ENCODE measurements around the gene AIFM1. TPM values are rescaled to one million over a fixed set of nuclear protein-coding genes. Genes with fewer than 3 reads are reported as not detected.

The AIFM1 gene
- total RNA-seq, 1 donor: 15.2 TPM

DNA sequence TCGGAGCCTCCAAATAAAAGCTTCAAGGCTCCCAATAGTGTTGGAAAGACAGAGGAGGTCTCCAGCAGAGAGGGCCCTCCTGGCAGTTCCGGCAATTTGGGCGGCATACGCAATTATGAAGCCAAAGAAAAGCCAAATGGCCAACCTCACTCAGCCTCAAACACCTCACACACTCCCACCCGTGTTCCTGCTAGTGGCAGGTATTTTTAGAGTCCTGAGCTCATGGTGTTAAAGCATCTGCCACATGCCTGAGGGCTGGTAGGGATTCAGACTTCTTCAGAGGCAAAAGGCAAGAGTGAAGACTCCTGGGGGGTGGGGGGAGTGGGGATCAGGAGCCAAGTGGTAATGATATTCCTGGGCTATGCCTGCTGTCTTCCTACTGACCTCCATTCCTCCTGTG lies 13.5 kb upstream of the AIFM1 start:
- no peak overlapping the region for H3K27ac ChIP-seq (ENCODE audit: low read depth, low read length)
- H3K9me3 ChIP-seq (ENCODE audit: low read depth, low read length): no peaks in the 10 kb centered on the region
- no peaks in the 10 kb centered on the region for H3K79me2 ChIP-seq (ENCODE audit: insufficient read depth, low read length)
- no peak overlapping the region for H3K4me2 ChIP-seq (ENCODE audit: insufficient read depth, low read length)
- peaks cover 4% of the 10 kb centered on the region for H3K4me1 ChIP-seq (ENCODE audit: insufficient read depth, low read length)
- no peak overlapping the region for H2AFZ ChIP-seq (ENCODE audit: low read length)
- no peak for DNase-seq (ENCODE audit: insufficient read length, low spot score, missing footprints)
- TF ChIP-seq, protein P1, sequence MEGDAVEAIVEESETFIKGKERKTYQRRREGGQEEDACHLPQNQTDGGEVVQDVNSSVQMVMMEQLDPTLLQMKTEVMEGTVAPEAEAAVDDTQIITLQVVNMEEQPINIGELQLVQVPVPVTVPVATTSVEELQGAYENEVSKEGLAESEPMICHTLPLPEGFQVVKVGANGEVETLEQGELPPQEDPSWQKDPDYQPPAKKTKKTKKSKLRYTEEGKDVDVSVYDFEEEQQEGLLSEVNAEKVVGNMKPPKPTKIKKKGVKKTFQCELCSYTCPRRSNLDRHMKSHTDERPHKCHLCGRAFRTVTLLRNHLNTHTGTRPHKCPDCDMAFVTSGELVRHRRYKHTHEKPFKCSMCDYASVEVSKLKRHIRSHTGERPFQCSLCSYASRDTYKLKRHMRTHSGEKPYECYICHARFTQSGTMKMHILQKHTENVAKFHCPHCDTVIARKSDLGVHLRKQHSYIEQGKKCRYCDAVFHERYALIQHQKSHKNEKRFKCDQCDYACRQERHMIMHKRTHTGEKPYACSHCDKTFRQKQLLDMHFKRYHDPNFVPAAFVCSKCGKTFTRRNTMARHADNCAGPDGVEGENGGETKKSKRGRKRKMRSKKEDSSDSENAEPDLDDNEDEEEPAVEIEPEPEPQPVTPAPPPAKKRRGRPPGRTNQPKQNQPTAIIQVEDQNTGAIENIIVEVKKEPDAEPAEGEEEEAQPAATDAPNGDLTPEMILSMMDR (IDR thresholded peaks at IDR 0.05; ENCODE audit: extremely low read depth, low read depth, low read length): no peak
- H3K27me3 ChIP-seq (ENCODE audit: insufficient read depth, low read length): no peaks in the 10 kb centered on the region
- no peaks in the 10 kb centered on the region for H4K20me1 ChIP-seq (ENCODE audit: insufficient read depth, low read length)
- H3K36me3 ChIP-seq (ENCODE audit: insufficient read depth, low read length): no peaks in the 10 kb centered on the region
- no peak overlapping the region for H3K4me3 ChIP-seq (ENCODE audit: insufficient read depth, low read length)

DNA sequence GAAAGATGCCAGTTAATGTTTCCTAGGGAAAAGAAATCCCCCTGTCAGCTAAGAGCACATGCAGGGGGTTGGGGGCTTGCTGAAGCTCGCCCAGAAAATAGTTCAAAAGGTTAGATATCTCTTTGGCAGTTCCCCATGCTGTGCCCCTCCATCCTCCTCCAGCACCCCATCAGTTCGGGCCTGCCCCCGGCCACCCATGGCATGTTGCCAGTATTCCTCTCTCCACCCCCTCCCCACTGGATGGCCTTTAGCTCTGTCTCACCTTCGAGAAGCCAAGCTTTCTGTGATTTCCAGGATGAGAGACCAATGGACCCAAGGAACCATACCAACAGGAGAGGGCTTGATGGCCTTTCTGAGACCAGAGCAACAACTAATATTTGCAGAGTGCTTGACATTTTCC lies 11.3 kb upstream of the AIFM1 start:
- no peak for DNase-seq (ENCODE audit: insufficient read length, low spot score, missing footprints)
- Histone ChIP-seq H3K27me3 (ENCODE audit: insufficient read depth, low read length) (no peaks in the 10 kb centered on the region), H3K4me2 (ENCODE audit: insufficient read depth, low read length) (no peak overlapping the region), H3K9me3 (ENCODE audit: low read depth, low read length) (no peaks in the 10 kb centered on the region), H3K4me3 (ENCODE audit: insufficient read depth, low read length) (no peak overlapping the region), H3K4me1 (ENCODE audit: insufficient read depth, low read length) (peaks cover 21% of the 10 kb centered on the region), H3K79me2 (ENCODE audit: insufficient read depth, low read length) (no peaks in the 10 kb centered on the region), H3K27ac (ENCODE audit: low read depth, low read length) (no peak overlapping the region), H2AFZ (ENCODE audit: low read length) (no peak overlapping the region), H3K36me3 (ENCODE audit: insufficient read depth, low read length) (no peaks in the 10 kb centered on the region), H4K20me1 (ENCODE audit: insufficient read depth, low read length) (no peaks in the 10 kb centered on the region)
- TF ChIP-seq, protein P1 (IDR thresholded peaks at IDR 0.05; ENCODE audit: extremely low read depth, low read depth, low read length): no peak

DNA sequence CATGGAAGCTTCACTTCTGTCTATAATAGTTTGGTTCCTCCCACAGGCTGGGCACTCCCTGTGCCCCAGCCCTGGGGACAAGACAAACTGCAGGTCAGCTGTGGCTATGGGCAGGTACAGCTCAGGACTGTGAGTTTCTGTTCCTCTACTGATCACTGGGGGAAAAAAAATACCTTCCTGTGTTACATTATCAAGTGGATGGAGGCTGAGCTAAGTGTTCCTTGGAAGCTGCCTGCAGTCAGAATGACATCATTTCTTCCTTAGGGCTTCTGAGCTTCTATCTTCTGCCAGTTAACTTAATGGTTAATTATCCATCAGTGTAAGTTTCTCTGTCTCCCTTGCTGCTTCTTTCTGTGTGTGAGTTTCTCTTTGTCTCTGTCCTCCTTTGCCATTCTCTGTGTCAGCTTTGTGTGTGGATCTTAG lies 10.7 kb upstream of the AIFM1 start:
- Histone ChIP-seq H3K4me1 (ENCODE audit: insufficient read depth, low read length) (peaks cover 24% of the 10 kb centered on the region), H3K4me2 (ENCODE audit: insufficient read depth, low read length) (no peak overlapping the region), H3K9me3 (ENCODE audit: low read depth, low read length) (no peaks in the 10 kb centered on the region), H2AFZ (ENCODE audit: low read length) (no peak overlapping the region), H4K20me1 (ENCODE audit: insufficient read depth, low read length) (no peaks in the 10 kb centered on the region), H3K36me3 (ENCODE audit: insufficient read depth, low read length) (no peaks in the 10 kb centered on the region), H3K27me3 (ENCODE audit: insufficient read depth, low read length) (no peaks in the 10 kb centered on the region), H3K4me3 (ENCODE audit: insufficient read depth, low read length) (no peak overlapping the region), H3K27ac (ENCODE audit: low read depth, low read length) (no peak overlapping the region), H3K79me2 (ENCODE audit: insufficient read depth, low read length) (no peaks in the 10 kb centered on the region)
- TF ChIP-seq, protein P1 (IDR thresholded peaks at IDR 0.05; ENCODE audit: extremely low read depth, low read depth, low read length): no peak
- peak; percentile 65 for DNase-seq (ENCODE audit: insufficient read length, low spot score, missing footprints)

DNA sequence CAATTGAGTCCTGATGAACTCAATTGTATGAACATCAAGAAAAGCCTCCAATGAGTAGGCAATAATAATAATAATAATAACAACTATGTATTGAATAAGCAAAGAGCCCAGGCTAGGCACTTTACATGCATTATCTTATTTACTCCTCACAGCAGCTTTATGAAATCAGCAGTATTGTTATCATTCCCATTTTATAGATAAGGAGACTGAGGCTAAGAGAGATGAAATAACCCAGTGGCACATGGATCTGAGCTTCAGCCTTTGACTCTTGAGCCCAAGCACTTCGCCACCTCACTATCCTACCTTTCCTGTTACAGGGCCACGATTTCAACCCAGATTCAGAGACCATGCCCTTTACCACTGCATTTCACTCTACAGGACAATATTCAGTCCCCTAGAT lies 9.3 kb upstream of the AIFM1 start:
- H3K4me3 ChIP-seq (ENCODE audit: insufficient read depth, low read length): no peak overlapping the region
- TF ChIP-seq, protein P1 (IDR thresholded peaks at IDR 0.05; ENCODE audit: extremely low read depth, low read depth, low read length): no peak
- no peak overlapping the region for H3K27ac ChIP-seq (ENCODE audit: low read depth, low read length)

More for the DNA sequence above, 9.3 kb upstream of the AIFM1 start:
- Histone ChIP-seq H3K36me3 (ENCODE audit: insufficient read depth, low read length) (no peaks in the 10 kb centered on the region), H3K27me3 (ENCODE audit: insufficient read depth, low read length) (no peaks in the 10 kb centered on the region), H2AFZ (ENCODE audit: low read length) (no peak overlapping the region), H3K4me2 (ENCODE audit: insufficient read depth, low read length) (no peak overlapping the region), H3K9me3 (ENCODE audit: low read depth, low read length) (no peaks in the 10 kb centered on the region), H3K4me1 (ENCODE audit: insufficient read depth, low read length) (peaks cover 24% of the 10 kb centered on the region), H4K20me1 (ENCODE audit: insufficient read depth, low read length) (no peaks in the 10 kb centered on the region), H3K79me2 (ENCODE audit: insufficient read depth, low read length) (no peaks in the 10 kb centered on the region)
- DNase-seq (ENCODE audit: insufficient read length, low spot score, missing footprints): no peak
